HFFc6 (cell line): ENCODE results near the gene CCDC192. TPM values are rescaled to one million over a fixed set of nuclear protein-coding genes. Genes with fewer than 3 reads are reported as not detected.
A peak's percentile ranks its signal among the peaks of the same experiment; 100 is the strongest.

Experiments
- DNase-seq: peaks from one replicate; pipeline ENCODE4 v3.0.0-alpha.2; 2018
- H3K27ac Mint-ChIP-seq: 2 replicates; pipeline ENCODE4 v1.8.0; 2020; ENCODE audit warnings: mild to moderate bottlenecking, mixed read lengths
- H3K27me3 Mint-ChIP-seq: 2 replicates; pipeline ENCODE4 v1.8.0; 2021; ENCODE audit warnings: mild to moderate bottlenecking, moderate library complexity, mixed read lengths; ENCODE audit not compliant: insufficient read depth
- H3K36me3 Mint-ChIP-seq: 2 replicates; pipeline ENCODE4 v1.8.0; 2021; ENCODE audit warnings: low read depth, mixed read lengths
- H3K4me1 Mint-ChIP-seq: 2 replicates; pipeline ENCODE4 v1.8.0; 2020; ENCODE audit warnings: low read depth, mixed read lengths
- H3K4me3 Mint-ChIP-seq: 2 replicates; pipeline ENCODE4 v1.8.0; 2020; ENCODE audit warnings: mild to moderate bottlenecking, moderate library complexity, mixed read lengths
- H3K9me3 Mint-ChIP-seq: 2 replicates; pipeline ENCODE4 v1.8.0; 2020; ENCODE audit warnings: mild to moderate bottlenecking, mixed read lengths
- total RNA-seq, 6 experiments: library from RNA; stranded (reverse); fragmentation: NEBNext Ultra II Directional; extraction: Animal tissue kit (Norgen Biotek cat#: 25700); gene quantifications; 2 replicates in 1 of 6; 3 replicates in 5 of 6; pipeline ENCODE4 v1.2.3, GENCODE V29; 2021
- TF ChIP-seq, protein P1 (sequence below): fragments of 200-600 bp; sonication (generic); IDR thresholded peaks from 2 replicates; pipeline ENCODE4 v1.5.0; 2021; ENCODE audit warnings: antibody characterized with exemption, mild to moderate bottlenecking

The CCDC192 gene
- total RNA-seq, 6 experiments from 2014 or later = not detected

DNA sequence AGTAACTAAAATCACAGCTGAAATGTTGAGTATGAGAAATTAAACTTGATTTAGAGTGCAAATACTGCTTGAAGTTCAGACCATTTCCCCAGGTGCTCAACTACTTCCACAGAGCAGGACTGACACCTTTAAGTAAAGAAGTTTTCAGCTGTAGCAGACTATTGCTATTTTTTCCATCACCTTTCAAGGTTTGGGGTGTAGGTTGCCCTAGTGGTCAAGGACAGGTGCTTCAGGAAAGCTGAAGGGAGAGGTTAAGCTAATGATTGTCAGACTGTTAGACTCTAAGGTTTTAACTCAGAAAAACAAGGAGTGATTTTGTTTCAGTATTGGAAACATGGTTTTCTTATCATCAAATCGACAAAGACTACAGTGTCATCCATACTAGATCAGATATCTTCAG, 162.1 kb downstream of the CCDC192 start:
- no peaks in the 10 kb centered on the region for H3K36me3 Mint-ChIP-seq
- no peak overlapping the region for H3K4me3 Mint-ChIP-seq
- TF ChIP-seq, protein P1, sequence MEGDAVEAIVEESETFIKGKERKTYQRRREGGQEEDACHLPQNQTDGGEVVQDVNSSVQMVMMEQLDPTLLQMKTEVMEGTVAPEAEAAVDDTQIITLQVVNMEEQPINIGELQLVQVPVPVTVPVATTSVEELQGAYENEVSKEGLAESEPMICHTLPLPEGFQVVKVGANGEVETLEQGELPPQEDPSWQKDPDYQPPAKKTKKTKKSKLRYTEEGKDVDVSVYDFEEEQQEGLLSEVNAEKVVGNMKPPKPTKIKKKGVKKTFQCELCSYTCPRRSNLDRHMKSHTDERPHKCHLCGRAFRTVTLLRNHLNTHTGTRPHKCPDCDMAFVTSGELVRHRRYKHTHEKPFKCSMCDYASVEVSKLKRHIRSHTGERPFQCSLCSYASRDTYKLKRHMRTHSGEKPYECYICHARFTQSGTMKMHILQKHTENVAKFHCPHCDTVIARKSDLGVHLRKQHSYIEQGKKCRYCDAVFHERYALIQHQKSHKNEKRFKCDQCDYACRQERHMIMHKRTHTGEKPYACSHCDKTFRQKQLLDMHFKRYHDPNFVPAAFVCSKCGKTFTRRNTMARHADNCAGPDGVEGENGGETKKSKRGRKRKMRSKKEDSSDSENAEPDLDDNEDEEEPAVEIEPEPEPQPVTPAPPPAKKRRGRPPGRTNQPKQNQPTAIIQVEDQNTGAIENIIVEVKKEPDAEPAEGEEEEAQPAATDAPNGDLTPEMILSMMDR = peak; percentile 32; the same call in 1 of the 2 replicates

DNA sequence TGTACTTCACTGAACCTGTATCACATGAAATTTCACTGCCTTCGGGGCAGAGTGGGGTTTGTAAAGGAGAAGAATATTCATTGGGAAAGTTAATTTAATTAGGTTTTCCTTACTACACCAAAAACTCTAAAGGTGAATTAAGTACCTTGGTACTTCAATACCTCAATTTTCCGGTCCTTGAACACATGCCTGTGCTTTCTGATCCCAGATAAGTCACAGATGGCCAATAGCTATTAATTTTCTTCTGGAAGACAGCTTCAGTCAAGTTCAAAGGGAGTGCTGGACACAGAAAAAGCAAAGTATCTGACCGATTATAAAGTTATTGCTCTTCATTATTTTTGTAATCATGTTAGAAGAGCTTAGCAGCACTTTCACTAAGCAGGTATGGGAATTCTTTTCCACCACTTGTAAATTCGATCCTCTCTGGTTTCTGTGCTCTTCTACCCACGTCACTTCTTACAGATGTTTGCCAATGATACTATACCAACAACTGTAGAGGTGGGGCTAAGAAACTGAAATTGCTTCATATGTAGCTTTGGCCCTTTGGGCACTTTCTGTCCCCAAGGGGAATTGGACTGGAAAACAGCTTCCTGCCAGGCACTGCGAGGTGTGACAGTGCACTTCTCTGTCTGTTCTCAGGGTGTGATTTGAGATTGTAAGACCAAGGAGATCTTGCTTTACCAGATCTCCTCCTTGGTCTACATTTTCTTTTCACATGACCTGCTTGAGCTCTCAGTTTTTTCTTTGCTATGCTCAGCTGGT, 164.0 kb downstream of the CCDC192 start:
- no peak overlapping the region for H3K27ac Mint-ChIP-seq
- peaks cover 28% of the 10 kb centered on the region for H3K4me1 Mint-ChIP-seq

More for the DNA sequence above, 162.1 kb downstream of the CCDC192 start:
- DNase-seq = no peak
- Mint-ChIP-seq H3K27ac (no peak overlapping the region), H3K27me3 (peaks cover 5% of the 10 kb centered on the region; the same call in 1 of the 2 replicates), H3K9me3 (no peaks in the 10 kb centered on the region), H3K4me1 (peaks cover 16% of the 10 kb centered on the region)

DNA sequence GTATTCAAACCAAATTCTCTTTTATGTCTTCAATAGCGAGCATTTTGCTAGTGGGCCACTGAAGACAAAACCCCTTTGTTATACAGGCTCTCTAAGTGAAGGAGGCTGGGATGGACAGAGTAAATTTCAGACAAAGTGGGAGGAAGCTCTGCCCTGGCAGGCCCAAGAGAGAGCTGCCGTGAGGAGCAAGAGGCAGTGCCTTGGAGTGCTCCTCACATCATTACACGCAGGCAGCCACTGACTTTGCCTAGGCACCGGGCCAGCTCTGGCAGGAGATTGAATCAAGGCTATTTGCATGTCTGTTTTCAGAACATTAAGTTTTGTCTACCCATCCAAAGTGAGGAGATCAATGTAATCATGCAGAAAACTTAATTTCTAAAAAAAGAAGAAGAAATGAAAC, 167.7 kb downstream of the CCDC192 start:
- Mint-ChIP-seq H3K4me1 (peaks cover 12% of the 10 kb centered on the region; the same call in 1 of the 2 replicates), H3K27ac (no peak overlapping the region), H3K9me3 (no peaks in the 10 kb centered on the region), H3K27me3 (peaks cover 5% of the 10 kb centered on the region; the same call in 1 of the 2 replicates), H3K4me3 (no peak overlapping the region), H3K36me3 (no peaks in the 10 kb centered on the region)
- TF ChIP-seq, protein P1 = no peak
- DNase-seq = no peak

More for the DNA sequence above, 164.0 kb downstream of the CCDC192 start:
- Mint-ChIP-seq H3K4me3 (no peak overlapping the region), H3K36me3 (no peaks in the 10 kb centered on the region), H3K9me3 (no peaks in the 10 kb centered on the region), H3K27me3 (peaks cover 5% of the 10 kb centered on the region; the same call in 1 of the 2 replicates)
- no peak for DNase-seq
- TF ChIP-seq, protein P1 = no peak

DNA sequence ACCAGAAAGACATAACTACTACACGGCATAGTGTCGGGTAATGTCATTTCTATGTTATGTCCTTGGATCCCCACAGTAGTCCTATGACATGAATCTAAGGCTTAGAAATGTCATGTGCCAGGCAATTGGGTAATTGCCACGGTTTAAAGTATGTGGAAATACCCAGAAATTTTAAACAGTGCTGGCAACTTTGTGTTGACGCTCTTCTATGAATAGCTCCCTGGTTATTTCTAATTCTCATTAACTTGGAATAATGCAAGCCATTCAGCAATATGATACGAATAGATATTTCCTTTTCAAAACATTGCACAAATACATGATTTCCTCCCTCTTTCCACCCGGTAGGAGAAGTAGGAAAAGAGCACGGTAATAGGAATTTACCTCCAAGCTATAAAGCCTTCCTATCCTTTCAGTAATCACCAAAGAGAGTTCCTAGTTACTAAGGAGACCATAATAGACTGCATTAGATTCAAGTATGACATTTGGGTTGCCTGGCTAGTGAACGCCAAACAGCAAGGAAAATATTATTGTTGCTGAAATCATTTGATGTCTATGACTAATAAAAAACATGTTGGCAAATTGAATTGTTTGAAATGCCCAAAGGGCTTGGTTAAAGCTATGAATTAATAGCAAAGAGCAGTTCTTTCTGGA, 168.4 kb downstream of the CCDC192 start:
- Mint-ChIP-seq H3K4me3 (no peak overlapping the region), H3K4me1 (peaks cover 17% of the 10 kb centered on the region; the same call in 1 of the 2 replicates), H3K27ac (peak overlapping the region; percentile 55; the same call in 1 of the 2 replicates), H3K27me3 (peaks cover 5% of the 10 kb centered on the region; the same call in 1 of the 2 replicates), H3K36me3 (no peaks in the 10 kb centered on the region), H3K9me3 (no peaks in the 10 kb centered on the region)
- DNase-seq = peak; percentile 41
- TF ChIP-seq, protein P1 = no peak

DNA sequence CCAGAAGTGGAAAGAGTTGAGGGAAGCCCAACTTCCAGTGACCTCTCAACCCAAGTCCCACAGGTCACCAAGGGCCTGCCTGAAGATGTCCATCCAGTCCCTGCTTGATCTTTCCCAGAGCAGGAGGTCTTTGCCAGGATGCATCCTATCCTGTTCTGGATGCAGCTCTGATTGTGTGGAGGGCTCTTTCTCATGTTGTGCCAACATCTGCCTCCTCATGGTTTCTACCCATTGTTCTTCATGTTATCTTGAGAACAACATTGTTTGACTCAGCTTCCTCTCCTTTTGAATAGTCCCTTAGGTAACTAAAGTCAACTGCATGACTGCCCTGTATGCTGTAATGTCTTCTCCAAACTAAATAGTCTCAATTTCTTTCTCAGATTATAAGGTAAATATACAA, 169.3 kb downstream of the CCDC192 start:
- no peak for DNase-seq
- peaks cover 5% of the 10 kb centered on the region; the same call in 1 of the 2 replicates for H3K27me3 Mint-ChIP-seq
- no peak overlapping the region for H3K4me3 Mint-ChIP-seq
- H3K4me1 Mint-ChIP-seq = peaks cover 18% of the 10 kb centered on the region; the same call in 1 of the 2 replicates
- H3K27ac Mint-ChIP-seq = no peak overlapping the region
- H3K36me3 Mint-ChIP-seq = no peaks in the 10 kb centered on the region
- H3K9me3 Mint-ChIP-seq = no peaks in the 10 kb centered on the region
- TF ChIP-seq, protein P1 = no peak
